ENCODE data around the gene LRRC27.

DNA sequence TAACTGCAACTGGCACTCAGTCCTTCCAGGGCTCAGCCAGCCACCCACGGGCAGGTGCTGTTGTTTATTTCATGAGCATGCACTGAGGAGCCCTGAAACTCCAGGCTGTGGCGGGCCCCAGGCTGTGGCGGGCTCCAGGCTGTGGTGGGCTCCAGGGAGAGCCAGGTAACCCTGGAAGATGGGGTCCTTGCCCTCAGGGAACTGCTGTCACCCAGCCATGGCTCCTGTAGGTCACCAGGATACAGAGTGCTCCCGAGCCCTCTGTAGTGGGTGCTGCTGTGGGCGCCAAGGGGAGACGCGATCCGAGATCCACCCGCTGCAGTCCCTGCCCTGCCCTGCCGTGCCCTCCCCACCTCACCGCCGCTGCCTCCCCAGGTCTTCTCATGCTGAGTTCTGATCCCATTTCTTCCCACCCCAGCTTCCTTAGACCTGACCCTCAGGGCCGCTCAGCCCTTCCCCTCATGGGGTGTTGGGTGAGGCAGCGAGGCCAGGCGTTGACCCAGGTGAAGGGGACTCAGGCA is 29.6 kb downstream of the LRRC27 start:
- no peak for TF ChIP-seq POLR2A (IDR thresholded peaks at IDR 0.05)
- TF ChIP-seq, protein P1, sequence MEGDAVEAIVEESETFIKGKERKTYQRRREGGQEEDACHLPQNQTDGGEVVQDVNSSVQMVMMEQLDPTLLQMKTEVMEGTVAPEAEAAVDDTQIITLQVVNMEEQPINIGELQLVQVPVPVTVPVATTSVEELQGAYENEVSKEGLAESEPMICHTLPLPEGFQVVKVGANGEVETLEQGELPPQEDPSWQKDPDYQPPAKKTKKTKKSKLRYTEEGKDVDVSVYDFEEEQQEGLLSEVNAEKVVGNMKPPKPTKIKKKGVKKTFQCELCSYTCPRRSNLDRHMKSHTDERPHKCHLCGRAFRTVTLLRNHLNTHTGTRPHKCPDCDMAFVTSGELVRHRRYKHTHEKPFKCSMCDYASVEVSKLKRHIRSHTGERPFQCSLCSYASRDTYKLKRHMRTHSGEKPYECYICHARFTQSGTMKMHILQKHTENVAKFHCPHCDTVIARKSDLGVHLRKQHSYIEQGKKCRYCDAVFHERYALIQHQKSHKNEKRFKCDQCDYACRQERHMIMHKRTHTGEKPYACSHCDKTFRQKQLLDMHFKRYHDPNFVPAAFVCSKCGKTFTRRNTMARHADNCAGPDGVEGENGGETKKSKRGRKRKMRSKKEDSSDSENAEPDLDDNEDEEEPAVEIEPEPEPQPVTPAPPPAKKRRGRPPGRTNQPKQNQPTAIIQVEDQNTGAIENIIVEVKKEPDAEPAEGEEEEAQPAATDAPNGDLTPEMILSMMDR (IDR thresholded peaks at IDR 0.05), result no peak

Measured in adrenal gland (tissue), 5 donors.